Neural cell (in vitro differentiated cells): ENCODE results near the gene COL4A2.

Experiments
- CTCF ChIP-seq: fragments of 450-650 bp; IDR thresholded peaks from 2 replicates; pipeline ENCODE4 v1.5.1; 2014; ENCODE audit warnings: antibody characterized with exemption, mild to moderate bottlenecking, moderate library complexity; ENCODE audit not compliant: poor library complexity, severe bottlenecking
- EZH2 ChIP-seq: fragments of 200-600, 300-800 bp; shearing (Covaris generic), sonication (generic); IDR thresholded peaks from 2 replicates; pipeline ENCODE4 v1.6.1; 2014; ENCODE audit warnings: antibody characterized with exemption, low read length, borderline replicate concordance, mild to moderate bottlenecking; ENCODE audit not compliant: insufficient read depth, poor library complexity, severe bottlenecking
- MXI1 ChIP-seq: fragments of 450-650 bp; conservative IDR thresholded peaks from 2 replicates; pipeline ENCODE4 v1.6.1; 2014; ENCODE audit warnings: antibody characterized with exemption, mild to moderate bottlenecking; ENCODE audit not compliant: poor library complexity, severe bottlenecking
- POLR2AphosphoS5 ChIP-seq: IDR thresholded peaks from 2 replicates; pipeline ENCODE4 v1.6.1; 2012
- RAD21 ChIP-seq: fragments of 450-650 bp; conservative IDR thresholded peaks from 2 replicates; pipeline ENCODE4 v1.6.1; 2014; ENCODE audit warnings: antibody characterized with exemption, mild to moderate bottlenecking, moderate library complexity
- REST ChIP-seq: IDR thresholded peaks from 2 replicates; pipeline ENCODE4 v1.6.1; 2012; ENCODE audit warnings: borderline replicate concordance
- SMC3 ChIP-seq: fragments of 450-650 bp; conservative IDR thresholded peaks from 2 replicates; pipeline ENCODE4 v1.6.1; 2014; ENCODE audit warnings: antibody characterized with exemption, mild to moderate bottlenecking, moderate library complexity; ENCODE audit not compliant: poor library complexity
- TAF1 ChIP-seq: IDR thresholded peaks from 2 replicates; pipeline ENCODE4 v1.6.1; 2012; ENCODE audit warnings: low read depth

GRCh38 chr13:110525328-110526319 lies 218.5 kb downstream of the COL4A2 start:
- TF ChIP-seq CTCF (no peak), POLR2AphosphoS5 (no peak), EZH2 (no peak), TAF1 (no peak), MXI1 (no peak), SMC3 (no peak), REST (no peak), RAD21 (no peak)
